NCI-H1694 (cell line): ENCODE measurements around the gene TAF9B.
"Not testable (repeated sequence)": the region's sequence is repeated elsewhere in the genome, so short reads cannot be mapped to it uniquely, and the experiment has no call there.

ENCODE experiments used
- DNase-seq: peaks from one replicate; lab custom pipeline; 2025; lab: John Stamatoyannopoulos, UW

Gene TAF9B

GRCh38 chrX:78139160-78140123 lies at the start of gene TAF9B:
TAF9B (minus strand) TSS chrX:78139650; CDS start chrX:78139611, 39 bp downstream.
- peak; percentile 71 for DNase-seq

GRCh38 chrX:78182881-78183280 lies 43.4 kb upstream of the TAF9B start:
- DNase-seq: no peak

GRCh38 chrX:78181307-78181706 lies 41.9 kb upstream of the TAF9B start:
- DNase-seq: no peak

DNA sequence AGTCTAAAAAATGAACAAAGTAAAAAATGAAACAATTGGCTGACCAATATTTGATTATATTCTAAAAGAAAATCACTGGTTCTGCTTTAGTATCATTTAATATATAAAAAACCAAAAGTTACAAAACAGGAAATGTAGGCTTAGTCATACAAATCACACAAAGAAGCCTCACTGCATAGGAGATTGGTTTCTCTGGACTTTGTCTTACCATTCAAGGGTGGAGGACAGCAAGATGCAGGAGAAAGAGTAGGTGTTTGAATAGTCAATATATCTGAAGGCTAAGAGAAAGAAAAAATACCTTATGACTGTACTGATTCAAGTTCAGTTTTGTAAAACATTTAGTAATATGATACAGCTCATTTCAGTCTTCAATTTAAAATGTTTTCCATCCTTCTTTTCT lies 28.6 kb upstream of the TAF9B start:
- DNase-seq: no peak

DNA sequence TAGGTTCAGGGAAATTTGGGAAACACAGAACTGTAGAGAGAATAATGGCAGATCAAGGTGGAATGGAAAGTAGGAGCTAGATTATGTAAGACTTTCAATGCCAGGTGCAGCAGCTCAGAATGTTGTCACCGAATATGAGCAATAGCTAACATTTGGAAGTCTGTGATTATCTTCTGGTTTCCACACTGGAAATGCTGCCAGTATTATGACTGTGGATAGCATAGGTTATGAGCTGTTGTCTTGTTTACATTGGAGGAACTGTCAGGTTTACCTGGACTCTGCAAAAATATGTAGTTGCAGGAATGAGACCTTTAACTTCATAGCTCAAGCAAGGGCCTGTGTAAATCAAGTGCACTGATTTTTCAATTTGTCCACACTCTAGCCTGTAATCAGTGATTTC lies 26.0 kb upstream of the TAF9B start:
- no peak for DNase-seq

DNA sequence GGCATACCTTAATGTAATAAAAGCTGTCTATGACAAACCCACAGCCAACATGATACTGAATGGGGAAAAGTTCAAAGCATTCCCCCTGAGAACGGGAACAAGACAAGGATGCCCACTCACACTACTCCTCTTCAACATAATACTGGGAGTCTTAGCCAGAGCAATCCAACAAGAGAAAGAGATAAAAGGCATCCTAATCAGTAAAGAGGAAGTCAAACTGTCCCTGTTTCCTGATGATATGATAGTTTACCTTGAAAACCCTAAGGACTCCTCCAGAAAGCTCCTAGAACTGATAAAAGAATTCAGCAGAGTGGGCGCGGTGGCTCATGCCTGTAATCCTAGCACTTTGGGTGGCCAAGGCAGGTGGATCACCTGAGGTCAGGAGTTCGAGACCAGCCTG lies 23.7 kb upstream of the TAF9B start:
- DNase-seq: not testable (repeated sequence)

DNA sequence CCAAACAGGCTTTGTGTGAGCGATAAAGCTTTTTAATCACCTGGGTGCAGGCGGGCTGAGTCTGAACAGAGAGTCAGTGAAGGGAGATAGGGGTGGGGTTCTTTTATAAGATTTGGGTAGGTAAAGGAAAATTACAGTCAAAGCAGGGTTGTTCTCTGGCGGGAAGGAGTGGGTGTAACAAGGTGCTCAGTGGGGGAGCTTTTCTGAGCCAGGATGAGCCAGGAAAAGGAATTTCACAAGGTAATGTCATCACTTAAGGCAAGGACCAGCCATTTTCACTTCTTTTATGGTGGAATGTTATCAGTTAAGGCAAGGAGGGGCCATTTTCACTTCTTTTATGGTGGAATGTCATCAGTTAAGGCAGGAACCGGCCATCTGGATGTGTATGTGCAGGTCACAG lies 21.3 kb upstream of the TAF9B start:
- not testable (repeated sequence) for DNase-seq

- DNase-seq: not testable (repeated sequence)
Observed at GRCh38 chrX:78157846-78158245, 18.4 kb upstream of the TAF9B start.

- DNase-seq: not testable (repeated sequence)
Observed at GRCh38 chrX:78157373-78157772, 17.9 kb upstream of the TAF9B start.

DNA sequence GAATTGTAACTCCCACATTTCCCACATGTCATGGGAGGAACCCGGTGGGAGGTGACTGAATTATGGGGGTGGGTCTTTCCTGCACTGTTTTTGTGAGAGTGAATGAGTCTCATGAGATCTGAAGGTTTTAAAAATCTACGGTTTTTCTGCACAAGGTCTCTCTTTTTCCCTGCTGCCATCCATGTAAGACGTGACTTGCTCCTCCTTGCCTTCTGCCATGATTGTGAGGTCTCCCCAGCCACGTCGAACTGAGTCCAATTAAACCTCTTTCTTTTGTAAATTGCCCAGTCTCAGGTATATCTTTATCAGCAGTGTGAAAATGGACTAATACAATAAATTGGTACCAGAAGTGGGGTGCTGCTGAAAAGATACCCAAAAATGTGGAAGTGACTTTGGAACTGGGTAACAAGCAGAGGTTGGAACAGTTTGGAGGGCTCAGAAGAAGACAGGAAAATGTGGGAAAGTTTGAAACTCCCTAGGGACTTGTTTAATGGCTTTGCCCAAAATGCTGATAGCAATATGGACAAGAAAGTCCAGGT lies 7.6 kb upstream of the TAF9B start:
- not testable (repeated sequence) for DNase-seq

DNA sequence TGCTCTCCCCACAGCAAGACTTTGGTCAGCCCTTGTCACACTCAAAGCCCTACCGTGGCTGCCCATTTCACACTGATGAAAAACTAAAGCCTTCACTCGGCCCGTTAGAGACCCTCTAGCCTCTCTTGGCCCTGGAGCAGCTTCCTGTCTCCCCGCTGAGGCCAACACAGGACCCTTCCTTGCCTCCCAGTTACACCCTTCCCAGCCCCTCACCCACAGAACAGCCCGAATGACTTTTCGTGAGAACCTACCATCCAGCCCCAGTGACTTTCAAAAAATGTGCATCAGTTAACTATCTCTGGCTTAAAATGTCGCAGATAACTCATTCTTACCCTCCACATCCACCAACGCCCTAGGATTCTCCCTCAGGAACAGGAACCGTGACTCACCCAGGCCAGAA lies 756 bp upstream of the TAF9B start:
- DNase-seq: no peak

DNA sequence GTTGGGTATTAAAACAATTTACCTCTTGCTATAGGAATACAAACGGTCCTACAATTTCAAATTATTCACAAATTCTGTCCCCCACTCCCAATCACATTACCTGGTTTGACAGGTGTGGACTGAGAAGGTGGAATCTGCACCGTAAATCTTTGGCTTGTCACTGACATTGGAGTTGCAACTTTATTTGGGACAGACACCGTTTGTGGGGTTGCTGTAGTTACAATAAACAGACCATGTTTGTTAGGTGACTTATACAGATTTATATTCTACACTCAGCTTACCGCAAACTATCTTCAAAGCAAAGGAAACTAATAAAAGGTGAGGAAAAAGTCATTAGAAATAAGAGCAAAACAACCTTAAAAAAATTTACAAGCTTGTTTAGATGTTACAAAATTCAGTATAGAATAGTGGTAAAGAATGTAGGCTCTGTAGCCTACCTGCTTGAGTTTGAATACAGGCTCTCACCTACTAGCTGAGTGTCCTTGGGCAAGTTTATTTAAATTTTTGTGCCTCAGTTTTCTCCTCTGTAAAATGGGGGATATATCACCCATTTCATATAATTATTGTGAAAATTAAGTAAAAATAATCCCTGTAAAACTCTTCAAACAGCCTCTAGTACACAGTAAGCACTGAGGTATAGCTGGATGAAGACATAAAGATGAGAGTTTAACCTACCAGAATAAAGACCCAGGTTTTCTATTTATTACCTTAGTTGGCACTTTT lies 6.1 kb downstream of the TAF9B start:
- no peak for DNase-seq

GRCh38 chrX:78131117-78131516 lies 8.3 kb downstream of the TAF9B start:
- no peak for DNase-seq

- DNase-seq: no peak
Observed at GRCh38 chrX:78130396-78130795, 9.1 kb downstream of the TAF9B start.

DNA sequence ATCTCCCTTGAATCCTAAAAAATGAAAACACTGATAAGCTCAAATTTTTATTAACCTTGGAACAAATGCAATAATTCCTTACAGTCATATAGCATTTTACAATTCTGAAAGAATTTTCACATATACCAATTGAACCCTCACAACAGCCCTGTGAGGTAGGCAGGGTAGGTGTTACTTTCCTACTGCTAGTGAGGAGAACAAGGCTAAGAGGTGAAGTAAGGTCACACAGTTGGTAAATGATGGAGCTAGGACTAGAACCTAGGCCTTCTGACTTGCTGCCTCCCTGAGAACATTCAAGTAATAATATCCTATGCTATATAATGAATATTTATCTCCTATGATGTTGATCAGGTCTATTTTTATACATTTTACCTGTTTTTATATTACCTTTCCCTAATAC lies 9.7 kb downstream of the TAF9B start:
- DNase-seq: no peak

GRCh38 chrX:78125781-78126180 lies 13.7 kb downstream of the TAF9B start:
- not testable (repeated sequence) for DNase-seq

DNA sequence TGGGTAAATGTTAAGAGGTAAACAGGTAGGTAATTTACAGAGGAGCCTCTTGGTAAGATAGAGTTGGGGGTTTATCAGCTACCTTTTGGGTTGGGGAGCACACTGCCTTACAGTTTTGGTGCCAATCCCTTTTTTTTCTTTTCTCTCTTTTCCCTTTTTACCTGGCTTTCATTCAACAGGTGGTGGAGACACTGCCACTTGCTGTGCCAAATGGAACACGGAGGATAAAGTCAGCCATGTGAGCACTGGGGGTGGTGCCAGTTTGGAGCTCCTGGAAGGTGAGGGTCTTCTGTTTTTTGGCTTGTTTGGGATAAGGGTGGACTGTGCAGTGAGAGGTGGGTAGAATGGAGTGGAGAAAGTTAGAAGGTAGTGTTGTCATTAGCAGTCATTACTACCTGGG lies 14.3 kb downstream of the TAF9B start:
- DNase-seq: no peak

GRCh38 chrX:78124307-78124706 lies 15.1 kb downstream of the TAF9B start:
- no peak for DNase-seq

GRCh38 chrX:78123190-78123589 lies 16.3 kb downstream of the TAF9B start:
- DNase-seq: no peak

- DNase-seq: no peak
Observed at GRCh38 chrX:78119521-78120227, 19.8 kb downstream of the TAF9B start.

- no peak for DNase-seq
Observed at GRCh38 chrX:78118628-78119027, 20.8 kb downstream of the TAF9B start.

DNA sequence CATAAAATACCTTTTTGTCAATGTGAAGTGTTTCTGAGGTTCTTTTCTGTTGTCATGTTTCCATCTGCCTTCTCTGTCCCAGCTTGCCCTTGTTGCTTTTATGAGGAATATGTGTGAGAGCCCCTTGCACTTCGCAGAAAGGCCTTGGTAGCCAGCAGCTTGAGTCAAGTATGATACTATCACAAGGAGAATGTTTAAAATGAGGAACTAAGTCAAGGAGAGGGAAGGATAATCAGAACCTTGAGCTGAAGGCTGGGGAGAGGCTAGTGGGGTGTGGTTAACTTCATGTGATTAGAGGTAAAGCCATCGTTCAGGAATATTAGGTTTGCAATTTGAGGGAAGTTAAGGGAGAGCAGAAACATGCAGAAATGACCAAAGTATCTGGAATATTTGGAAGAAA lies 22.7 kb downstream of the TAF9B start:
- no peak for DNase-seq
